ENCODE data around the gene TBC1D22A. TPM values are rescaled to one million over a fixed set of nuclear protein-coding genes. Genes with fewer than 3 reads are reported as not detected.

Gene TBC1D22A
- total RNA-seq, 1 experiment from 2014 or later, result 32.6 TPM

- H3K9me3 ChIP-seq, result no peaks in the 10 kb centered on the region
- CTCF ChIA-PET, result interaction anchor here (0.6 kb wide), 1 partner anchor 218 kb away, joined by 3 read pairs; no protein-coding TSS in a partner anchor
- Mint-ChIP-seq H3K36me3 (ENCODE audit: insufficient read depth, unreplicated experiment) (peaks cover 26% of the 10 kb centered on the region), H3K27me3 (ENCODE audit: insufficient read depth, unreplicated experiment) (no peaks in the 10 kb centered on the region), H3K4me3 (ENCODE audit: unreplicated experiment) (no peak overlapping the region), H3K9me3 (ENCODE audit: unreplicated experiment) (no peaks in the 10 kb centered on the region), H3K27ac (ENCODE audit: unreplicated experiment) (no peak overlapping the region), H3K4me1 (ENCODE audit: low read depth, unreplicated experiment) (peaks cover 11% of the 10 kb centered on the region)
- no peaks in the 10 kb centered on the region for H3K4me1 ChIP-seq
- no peak overlapping the region for H3K4me3 ChIP-seq (ENCODE audit: low read depth, low read length)
- H3K27me3 ChIP-seq (replicated peaks; ENCODE audit: control insufficient read depth, insufficient read depth, low read length), result no peaks in the 10 kb centered on the region
- no peak for TF ChIP-seq CTCF (IDR thresholded peaks at IDR 0.05; ENCODE audit: insufficient read depth in 1 of 2, low read depth in 1 of 2, low read length in 1 of 2, severe bottlenecking in 1 of 2, unreplicated experiment in 1 of 2)
- H3K36me3 ChIP-seq (ENCODE audit: control insufficient read depth, insufficient read depth, low read length), result peaks cover 2% of the 10 kb centered on the region; the same call in 1 of the 2 replicates
- no TSS peak for BruUV-seq (replicated peaks)
- POLR2A ChIA-PET, result no interaction called here
- no peak for DNase-seq
- intact Hi-C loops (cut with micrococcal nuclease; ENCODE audit: unreplicated experiment), result no loop called here
Measured at GRCh38 chr22:46826438-46827135, 64.1 kb downstream of the TBC1D22A start.

GRCh38 chr22:46827136-46827780 is 64.8 kb downstream of the TBC1D22A start:
- peak; percentile 16 for TF ChIP-seq CTCF (IDR thresholded peaks at IDR 0.05; ENCODE audit: insufficient read depth in 1 of 2, low read depth in 1 of 2, low read length in 1 of 2, severe bottlenecking in 1 of 2, unreplicated experiment in 1 of 2)
- H3K4me3 Mint-ChIP-seq (ENCODE audit: unreplicated experiment), result no peak overlapping the region
- H3K9me3 Mint-ChIP-seq (ENCODE audit: unreplicated experiment), result no peaks in the 10 kb centered on the region
- H3K36me3 Mint-ChIP-seq (ENCODE audit: insufficient read depth, unreplicated experiment), result peaks cover 26% of the 10 kb centered on the region
- POLR2A ChIA-PET, result no interaction called here
- H3K27me3 ChIP-seq (replicated peaks; ENCODE audit: control insufficient read depth, insufficient read depth, low read length), result no peaks in the 10 kb centered on the region
- H3K4me1 ChIP-seq, result no peaks in the 10 kb centered on the region
- peak in 1 of 2 experiments; percentile 27 for DNase-seq
- peaks cover 11% of the 10 kb centered on the region for H3K4me1 Mint-ChIP-seq (ENCODE audit: low read depth, unreplicated experiment)
- no peak overlapping the region for H3K4me3 ChIP-seq (ENCODE audit: low read depth, low read length)
- no peak overlapping the region for H3K27ac Mint-ChIP-seq (ENCODE audit: unreplicated experiment)
- no TSS peak for BruUV-seq (replicated peaks)
- peaks cover 2% of the 10 kb centered on the region; the same call in 1 of the 2 replicates for H3K36me3 ChIP-seq (ENCODE audit: control insufficient read depth, insufficient read depth, low read length)
- CTCF ChIA-PET, result interaction anchor here (0.6 kb wide), 1 partner anchor 217 kb away, joined by 3 read pairs; no protein-coding TSS in a partner anchor
- no peaks in the 10 kb centered on the region for H3K27me3 Mint-ChIP-seq (ENCODE audit: insufficient read depth, unreplicated experiment)
- intact Hi-C loops (cut with micrococcal nuclease; ENCODE audit: unreplicated experiment), result no loop called here
- no peaks in the 10 kb centered on the region for H3K9me3 ChIP-seq

- intact Hi-C loops (cut with micrococcal nuclease; ENCODE audit: unreplicated experiment), result no loop called here
- BruUV-seq (replicated peaks), result no TSS peak
- Mint-ChIP-seq H3K9me3 (ENCODE audit: unreplicated experiment) (no peaks in the 10 kb centered on the region), H3K27me3 (ENCODE audit: insufficient read depth, unreplicated experiment) (no peaks in the 10 kb centered on the region), H3K4me3 (ENCODE audit: unreplicated experiment) (no peak overlapping the region), H3K4me1 (ENCODE audit: low read depth, unreplicated experiment) (peaks cover 11% of the 10 kb centered on the region), H3K36me3 (ENCODE audit: insufficient read depth, unreplicated experiment) (peaks cover 26% of the 10 kb centered on the region), H3K27ac (ENCODE audit: unreplicated experiment) (no peak overlapping the region)
- Histone ChIP-seq H3K27me3 (replicated peaks; ENCODE audit: control insufficient read depth, insufficient read depth, low read length) (no peaks in the 10 kb centered on the region), H3K36me3 (ENCODE audit: control insufficient read depth, insufficient read depth, low read length) (peaks cover 2% of the 10 kb centered on the region; the same call in 1 of the 2 replicates), H3K4me3 (ENCODE audit: low read depth, low read length) (no peak overlapping the region), H3K4me1 (no peaks in the 10 kb centered on the region), H3K9me3 (no peaks in the 10 kb centered on the region)
- CTCF ChIA-PET, result interaction anchor here (1.0 kb wide), 1 partner anchor 25 kb away, joined by 4 read pairs; no protein-coding TSS in a partner anchor
- no peak for TF ChIP-seq CTCF (IDR thresholded peaks at IDR 0.05; ENCODE audit: insufficient read depth in 1 of 2, low read depth in 1 of 2, low read length in 1 of 2, severe bottlenecking in 1 of 2, unreplicated experiment in 1 of 2)
- no peak for DNase-seq
- POLR2A ChIA-PET, result no interaction called here
Measured at GRCh38 chr22:46827781-46828180, 65.3 kb downstream of the TBC1D22A start.
